Spleen (tissue), 11 donors: ENCODE results near the gene CCDC192. TPM values are rescaled to one million over a fixed set of nuclear protein-coding genes. Genes with fewer than 3 reads are reported as not detected.

Experiments used
- DNase-seq: peaks from one replicate; pipeline ENCODE4 v3.0.0-alpha.2; 2020
- H3K27ac ChIP-seq, 8 donors: fragments of 200-600 bp; sonication (generic) in 7 of 8; 1 replicate in 4 of 8; 2 replicates in 4 of 8; pipeline versions ENCODE4 v1.5.0 to v1.8.0; 2016 to 2021; ENCODE audit warnings: inconsistent platforms in 4 of 8, mild to moderate bottlenecking in 4 of 8, moderate library complexity in 1 of 8
- H3K27me3 ChIP-seq, 7 donors: fragments of 200-600 bp; sonication (generic) in 6 of 7; replicated peaks in 1 of 7; 1 replicate in 4 of 7; 2 replicates in 3 of 7; pipeline versions ENCODE4 v1.5.0 to v1.8.0; 2016 to 2021; ENCODE audit warnings: inconsistent platforms in 3 of 7, mild to moderate bottlenecking in 1 of 7
- H3K36me3 ChIP-seq, 6 donors: fragments of 200-600 bp; sonication (generic) in 5 of 6; 1 replicate in 4 of 6; 2 replicates in 2 of 6; pipeline versions ENCODE4 v1.5.0 to v1.8.0; 2016 to 2021; ENCODE audit warnings: inconsistent platforms in 2 of 6
- H3K4me1 ChIP-seq, 6 donors: fragments of 200-600 bp; sonication (generic) in 5 of 6; 1 replicate in 3 of 6; 2 replicates in 3 of 6; pipeline versions ENCODE4 v1.5.0 to v1.8.0; 2016 to 2021; ENCODE audit warnings: inconsistent platforms in 3 of 6
- H3K4me3 ChIP-seq, 8 donors: fragments of 200-600 bp; sonication (generic) in 7 of 8; 1 replicate in 4 of 8; 2 replicates in 4 of 8; pipeline versions ENCODE4 v1.5.0 to v1.8.0; 2016 to 2021; ENCODE audit warnings: inconsistent platforms in 4 of 8, mild to moderate bottlenecking in 4 of 8, moderate library complexity in 2 of 8
- H3K9me3 ChIP-seq, 8 donors: fragments of 200-600 bp; sonication (generic) in 7 of 8; 1 replicate in 4 of 8; 2 replicates in 4 of 8; pipeline versions ENCODE4 v1.5.0 to v1.8.0; 2016 to 2021; ENCODE audit warnings: inconsistent platforms in 4 of 8
- POLR2A ChIP-seq, 3 donors: fragments of 450-650 bp; IDR thresholded peaks; one replicate each; pipeline ENCODE4 v1.5.1; 2017; ENCODE audit warnings: antibody characterized with exemption in 3 of 3, mild to moderate bottlenecking in 1 of 3
- POLR2AphosphoS5 ChIP-seq, 3 donors: sonication (generic); formaldehyde crosslinking; IDR thresholded peaks; one replicate each; pipeline ENCODE4 v1.5.1; 2017; ENCODE audit warnings: antibody characterized with exemption in 3 of 3
- WGBS, 5 donors: extraction: QIAGEN DNeasy Blood & Tissue Kit in 3 of 5; methylation state at CpG; one replicate each; pipeline versions ENCODE4 v1.1.5 to v1.1.7; 2013 to 2018; 5-methylcytosine and 5-hydroxymethylcytosine counted together
- intact Hi-C: fragments of 100-400 bp; cut with DNase I; formaldehyde crosslinking; loops from one replicate; pipeline ENCODE4 v1.15.0; 2023; ENCODE audit warnings: low total_unique reads
- polyA plus RNA-seq, 3 donors: library from polyadenylated mRNA; stranded (reverse); fragments of 200-250 nt; gene quantifications; one replicate each; pipeline ENCODE4 v1.2.1, GENCODE V29; 2013
- total RNA-seq, 7 donors: library from RNA; depleted of rRNA in 3 of 7; stranded (reverse); fragments of >200 nt in 3 of 7; fragmentation: NEBNext Ultra II Directional in 4 of 7; extraction: Animal tissue kit (Norgen Biotek cat#: 25700) in 4 of 7; gene quantifications; one replicate each; pipeline versions ENCODE4 v1.1.0 to v1.2.1, GENCODE V29; 2016 to 2021
- TF ChIP-seq, protein P1 (sequence below), 11 experiments: fragments of 200-600 bp in 7 of 11; fragments of 450-650 bp in 4 of 11; sonication (generic) in 4 of 11; IDR thresholded peaks in 8 of 11; conservative IDR thresholded peaks in 3 of 11; 1 replicate in 7 of 11; 2 replicates in 4 of 11; pipeline versions ENCODE4 v1.4.0 to v1.8.0; 2016 to 2021; ENCODE audit warnings: antibody characterized with exemption in 11 of 11, inconsistent platforms in 4 of 11, mild to moderate bottlenecking in 1 of 11
- donor health status: healthy with polysubstance abuse.
- donor health status: DM: no; HTN: no; CAD: no; lungs with moderate emphysema.
- donor health status: DM: no; HTN: no; CAD: no.
- donor health status: Bipolar disorder and iron deficiency.
- donor health status: healthy.
- donor health status: DM: no; HTN: no; CAD: no.
- donor health status: DM: yes; HTN: yes; CAD: no.

Gene CCDC192
- total and polyA plus RNA-seq, 10 donors: not detected

GRCh38 chr5:127976525-127976924, 273.3 kb downstream of the CCDC192 start:
- Histone ChIP-seq H3K4me1 (no peaks in the 10 kb centered on the region), H3K27me3 (no peaks in the 10 kb centered on the region), H3K36me3 (no peaks in the 10 kb centered on the region), H3K9me3 (no peaks in the 10 kb centered on the region), H3K27ac (peak overlapping the region in 1 of 8 donors; percentile 14), H3K4me3 (no peak overlapping the region)
- intact Hi-C loops: no loop called here
- no peak for TF ChIP-seq POLR2AphosphoS5 (IDR thresholded peaks at IDR 0.05)
- WGBS, 5 donors: 56 to 79% (median 76%) methylated on average over 4 of the region's 4 CpGs
- no peak for DNase-seq

DNA sequence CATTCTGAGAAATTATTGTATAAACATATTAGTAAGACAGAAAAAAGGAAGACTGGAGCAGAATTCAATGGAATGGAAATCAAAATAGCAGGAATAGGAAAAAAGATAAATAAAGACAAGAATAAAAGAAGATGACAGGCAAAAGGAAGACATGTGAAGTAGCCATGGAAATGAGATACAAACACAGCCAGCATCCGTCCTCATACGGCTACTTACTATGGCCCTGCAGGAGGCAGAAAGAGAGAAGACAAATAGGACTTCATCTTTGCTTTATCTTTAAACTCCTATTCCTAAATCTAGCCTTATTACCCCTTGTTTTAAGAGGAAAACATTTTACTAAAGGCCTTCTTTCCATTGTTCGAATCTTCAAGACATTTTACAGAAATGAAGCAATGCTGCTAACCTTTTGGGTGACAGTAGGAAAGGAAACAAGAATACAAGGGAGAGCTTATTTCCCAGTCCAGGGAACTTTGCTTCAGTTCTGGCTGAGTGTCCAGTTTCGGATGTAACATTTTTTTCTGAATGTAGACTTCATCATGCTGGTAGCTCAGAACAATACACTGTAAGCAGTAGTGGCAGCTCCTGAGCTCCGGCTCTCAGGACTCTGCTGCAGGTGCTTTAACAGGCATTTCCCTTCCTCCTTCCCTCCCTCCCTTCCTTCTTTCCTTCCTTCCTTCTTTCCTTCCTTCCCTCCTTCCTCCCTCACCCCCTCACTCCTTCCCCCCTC, 274.0 kb downstream of the CCDC192 start:
- Histone ChIP-seq H3K36me3 (no peaks in the 10 kb centered on the region), H3K27ac (no peak overlapping the region), H3K4me1 (no peaks in the 10 kb centered on the region), H3K4me3 (no peak overlapping the region), H3K9me3 (no peaks in the 10 kb centered on the region), H3K27me3 (no peaks in the 10 kb centered on the region)
- TF ChIP-seq POLR2AphosphoS5 (IDR thresholded peaks at IDR 0.05) (no peak), POLR2A (IDR thresholded peaks at IDR 0.05) (no peak)
- TF ChIP-seq, protein P1, sequence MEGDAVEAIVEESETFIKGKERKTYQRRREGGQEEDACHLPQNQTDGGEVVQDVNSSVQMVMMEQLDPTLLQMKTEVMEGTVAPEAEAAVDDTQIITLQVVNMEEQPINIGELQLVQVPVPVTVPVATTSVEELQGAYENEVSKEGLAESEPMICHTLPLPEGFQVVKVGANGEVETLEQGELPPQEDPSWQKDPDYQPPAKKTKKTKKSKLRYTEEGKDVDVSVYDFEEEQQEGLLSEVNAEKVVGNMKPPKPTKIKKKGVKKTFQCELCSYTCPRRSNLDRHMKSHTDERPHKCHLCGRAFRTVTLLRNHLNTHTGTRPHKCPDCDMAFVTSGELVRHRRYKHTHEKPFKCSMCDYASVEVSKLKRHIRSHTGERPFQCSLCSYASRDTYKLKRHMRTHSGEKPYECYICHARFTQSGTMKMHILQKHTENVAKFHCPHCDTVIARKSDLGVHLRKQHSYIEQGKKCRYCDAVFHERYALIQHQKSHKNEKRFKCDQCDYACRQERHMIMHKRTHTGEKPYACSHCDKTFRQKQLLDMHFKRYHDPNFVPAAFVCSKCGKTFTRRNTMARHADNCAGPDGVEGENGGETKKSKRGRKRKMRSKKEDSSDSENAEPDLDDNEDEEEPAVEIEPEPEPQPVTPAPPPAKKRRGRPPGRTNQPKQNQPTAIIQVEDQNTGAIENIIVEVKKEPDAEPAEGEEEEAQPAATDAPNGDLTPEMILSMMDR (IDR thresholded peaks at IDR 0.05 in 8 of 11, conservative IDR thresholded peaks at IDR 0.05 in 3 of 11): no peak
- intact Hi-C loops: no loop called here
- WGBS, 5 donors: 78 to 83% (median 80%) methylated on average over 5 of the region's 5 CpGs
- no peak for DNase-seq

GRCh38 chr5:127978738-127979300, 275.6 kb downstream of the CCDC192 start:
- H3K27me3 ChIP-seq: no peaks in the 10 kb centered on the region
- WGBS, 5 donors: 93 to 99% (median 97%) methylated on average over 5 of the region's 5 CpGs
- DNase-seq: no peak
- H3K27ac ChIP-seq: no peak overlapping the region
- intact Hi-C loops: no loop called here
- no peaks in the 10 kb centered on the region for H3K36me3 ChIP-seq
- no peaks in the 10 kb centered on the region for H3K9me3 ChIP-seq
- TF ChIP-seq, protein P1 (IDR thresholded peaks at IDR 0.05 in 8 of 11, conservative IDR thresholded peaks at IDR 0.05 in 3 of 11): no peak
- no peak for TF ChIP-seq POLR2A (IDR thresholded peaks at IDR 0.05)
- no peak for TF ChIP-seq POLR2AphosphoS5 (IDR thresholded peaks at IDR 0.05)
- no peak overlapping the region for H3K4me3 ChIP-seq
- H3K4me1 ChIP-seq: no peaks in the 10 kb centered on the region

DNA sequence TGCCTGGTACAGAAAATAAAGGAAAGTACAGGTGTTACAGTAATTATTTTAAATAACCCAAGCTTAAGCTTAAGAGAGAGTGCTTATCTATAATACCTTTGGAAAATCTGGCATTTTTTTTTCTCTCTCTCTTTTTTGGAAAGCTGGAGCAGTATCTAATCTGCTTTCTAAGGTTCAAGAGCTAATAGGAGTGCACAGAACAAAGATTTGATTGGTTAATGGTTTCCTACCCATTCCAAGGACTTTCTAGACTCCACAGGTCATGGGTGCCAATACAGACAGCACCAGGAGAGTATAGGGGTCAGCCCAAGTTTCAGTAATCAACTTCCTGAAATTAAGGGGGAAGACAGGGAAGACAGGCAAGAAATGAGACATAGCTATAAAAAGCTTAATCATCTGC, 276.3 kb downstream of the CCDC192 start:
- DNase-seq: no peak
- H3K9me3 ChIP-seq: no peaks in the 10 kb centered on the region
- H3K4me1 ChIP-seq: no peaks in the 10 kb centered on the region
- no peak overlapping the region for H3K27ac ChIP-seq
- TF ChIP-seq POLR2A (IDR thresholded peaks at IDR 0.05) (no peak), POLR2AphosphoS5 (IDR thresholded peaks at IDR 0.05) (no peak)
- TF ChIP-seq, protein P1 (IDR thresholded peaks at IDR 0.05 in 8 of 11, conservative IDR thresholded peaks at IDR 0.05 in 3 of 11): no peak
- no peaks in the 10 kb centered on the region for H3K27me3 ChIP-seq
- intact Hi-C loops: no loop called here
- no peak overlapping the region for H3K4me3 ChIP-seq
- H3K36me3 ChIP-seq: no peaks in the 10 kb centered on the region
